AG08395 (cell line): Measurements from ENCODE around the gene MB.
A peak's percentile ranks its signal among the peaks of the same experiment; 100 is the strongest.

Experiments used
- DNase-seq: peaks from one replicate; pipeline ENCODE4 v3.0.0; 2012; ENCODE audit warnings: mixed read lengths, low spot score

MB gene

DNA sequence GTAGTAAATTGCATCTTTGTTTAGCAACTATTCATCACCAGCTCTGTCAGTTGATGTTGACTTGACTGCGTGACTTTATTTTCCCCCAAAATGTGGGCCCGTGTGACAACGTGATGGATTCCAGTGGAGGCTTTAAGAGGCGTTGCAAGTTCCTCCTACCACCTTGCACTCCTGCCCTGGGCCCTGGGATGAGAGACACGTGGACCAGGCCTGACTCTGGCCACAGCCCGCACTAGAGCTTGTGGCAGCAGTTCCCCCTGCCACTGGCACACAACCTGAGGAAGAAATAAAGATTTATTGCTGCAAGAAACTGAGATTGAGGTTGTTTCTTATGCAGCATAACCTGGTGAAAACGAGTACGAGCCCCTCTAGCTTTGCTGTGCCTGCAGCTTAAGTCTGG lies 44.6 kb downstream of the MB start:
- DNase-seq = no peak

- DNase-seq = no peak
Measured at GRCh38 chr22:35570686-35571194, 46.4 kb downstream of the MB start.

- DNase-seq = no peak
Measured at GRCh38 chr22:35569916-35570315, 47.2 kb downstream of the MB start.

- DNase-seq = peak; percentile 80
Measured at GRCh38 chr22:35568751-35569739, 48.1 kb downstream of the MB start.

DNA sequence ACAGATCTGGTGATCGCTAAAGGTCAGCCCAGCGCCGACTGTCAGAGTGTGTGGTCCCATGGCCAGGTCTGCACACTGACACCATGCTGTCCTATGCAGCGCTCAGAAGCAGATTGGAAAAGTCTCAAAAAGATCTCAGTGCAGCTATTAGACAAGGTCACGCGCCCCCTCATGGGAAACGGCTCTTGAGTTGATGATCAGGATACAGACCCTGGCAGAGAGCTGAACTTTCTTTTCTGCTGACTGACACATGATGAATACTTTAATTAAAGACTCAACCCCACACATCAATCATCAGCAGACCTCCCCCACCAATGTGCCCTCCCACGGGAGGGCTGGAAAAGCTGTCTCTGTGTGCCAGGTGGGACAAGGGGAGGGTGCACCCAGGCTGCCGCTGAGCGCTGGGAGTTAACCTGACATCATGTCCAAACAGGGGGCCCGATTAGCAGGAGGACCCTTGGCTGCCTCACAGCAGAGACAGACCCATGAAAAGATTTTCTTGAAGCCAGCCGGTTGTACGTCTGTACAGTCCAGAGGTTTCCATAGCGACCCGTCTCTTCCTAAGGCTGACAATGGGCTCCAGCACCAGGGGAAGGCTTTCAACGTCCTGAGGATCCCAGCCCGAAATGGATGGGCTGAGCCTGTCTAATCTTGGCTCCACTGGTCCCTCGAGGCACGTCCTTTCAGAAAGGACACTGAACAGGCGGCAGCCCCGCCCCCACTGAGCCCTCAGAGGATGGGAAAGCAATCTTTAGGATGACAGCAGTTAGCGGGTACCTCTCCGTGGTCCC lies 49.6 kb downstream of the MB start:
- DNase-seq = no peak

- peak; percentile 53 for DNase-seq
Measured at GRCh38 chr22:35564975-35565867, 51.9 kb downstream of the MB start.

DNA sequence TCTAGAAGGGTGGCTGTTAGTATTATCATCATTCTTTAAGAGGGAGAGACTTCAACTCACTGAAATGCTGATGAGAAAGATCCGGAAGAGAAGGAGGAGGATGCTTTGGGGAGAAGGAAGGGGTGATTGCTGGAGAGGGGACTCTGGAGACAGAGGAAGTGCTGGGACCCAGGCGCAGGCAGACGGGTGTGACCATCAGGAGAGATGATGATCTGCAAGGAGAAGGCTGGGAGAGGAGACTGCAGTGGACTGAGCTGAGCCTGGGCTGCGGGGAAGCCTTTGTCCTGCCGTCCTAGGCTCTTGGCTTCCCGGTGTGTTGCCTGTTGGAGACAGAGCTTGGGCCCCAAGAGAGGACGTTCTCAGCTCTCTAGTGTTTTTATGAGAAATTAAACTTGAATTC lies 53.9 kb downstream of the MB start:
- DNase-seq = no peak

- DNase-seq = peak; percentile 47
Measured at GRCh38 chr22:35561796-35562526, 55.2 kb downstream of the MB start.

- no peak for DNase-seq
Measured at GRCh38 chr22:35560824-35561223, 56.3 kb downstream of the MB start.

DNA sequence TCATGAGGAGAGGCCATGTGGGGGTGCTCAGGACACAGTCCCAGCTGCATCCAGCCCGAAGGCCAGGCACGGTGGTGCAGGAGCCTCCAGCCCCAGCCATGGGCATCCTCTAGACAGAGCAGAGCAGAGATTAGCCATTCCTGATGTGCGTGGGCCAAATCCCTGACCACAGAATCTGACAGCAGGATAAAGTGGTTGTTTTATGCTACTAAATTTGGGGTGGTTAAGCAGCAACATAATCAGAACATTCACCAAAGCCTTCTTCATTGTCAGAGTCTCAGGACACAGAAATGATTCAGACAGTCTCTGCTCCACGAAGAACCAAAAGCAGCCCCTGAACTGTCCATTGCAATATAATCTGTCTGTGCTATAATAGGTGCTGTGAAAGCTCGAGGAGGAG lies 56.8 kb downstream of the MB start:
- DNase-seq = no peak

DNA sequence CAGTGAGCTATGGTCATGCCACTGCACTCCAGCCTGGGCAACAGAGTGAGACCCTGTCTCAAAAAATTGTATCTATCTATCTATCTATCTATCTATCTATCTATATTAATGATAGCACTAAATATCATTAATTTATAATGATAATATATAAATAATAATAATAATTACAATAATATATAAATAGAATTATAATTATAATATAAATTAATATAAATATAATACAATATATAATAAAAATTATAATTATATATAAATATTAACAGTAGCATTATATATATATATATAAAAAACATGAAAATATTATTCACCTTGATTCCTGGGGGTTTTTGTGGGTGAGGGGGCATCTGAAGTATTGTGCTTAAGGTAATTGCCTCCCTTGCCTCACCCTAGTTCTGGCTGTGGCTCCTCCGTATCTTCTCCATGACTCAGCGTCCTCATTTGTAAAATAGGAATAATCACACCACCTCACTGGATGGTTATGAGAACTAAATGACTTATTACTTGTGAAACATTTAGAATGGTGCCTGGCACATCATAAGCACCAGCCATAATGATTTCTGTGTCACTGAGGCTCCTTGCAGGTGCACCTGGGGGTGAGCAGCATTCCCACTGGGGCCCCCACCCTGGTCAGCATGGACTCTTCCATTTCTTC lies 57.6 kb downstream of the MB start:
- no peak for DNase-seq

- no peak for DNase-seq
Measured at GRCh38 chr22:35558719-35559118, 58.4 kb downstream of the MB start.

- no peak for DNase-seq
Measured at GRCh38 chr22:35558031-35558430, 59.1 kb downstream of the MB start.
